SU-DHL-6 (cell line): Measurements from ENCODE around the gene CARD11.

Source experiments
- EZH2phosphoT487 ChIP-seq: fragments of 200-600 bp; sonication (generic), shearing (Covaris generic); conservative IDR thresholded peaks from 2 replicates; pipeline ENCODE4 v1.6.1; 2018; ENCODE audit warnings: mild to moderate bottlenecking, antibody characterized with exemption, low read length, moderate library complexity, mixed read lengths
- TF ChIP-seq, protein P1 (sequence below): fragments of 200-600 bp; sonication (generic); IDR thresholded peaks from one replicate; pipeline ENCODE4 v1.5.1; 2017; ENCODE audit warnings: antibody characterized with exemption, mild to moderate bottlenecking, low read length, moderate library complexity; ENCODE audit not compliant: insufficient read depth, poor library complexity, severe bottlenecking

DNA sequence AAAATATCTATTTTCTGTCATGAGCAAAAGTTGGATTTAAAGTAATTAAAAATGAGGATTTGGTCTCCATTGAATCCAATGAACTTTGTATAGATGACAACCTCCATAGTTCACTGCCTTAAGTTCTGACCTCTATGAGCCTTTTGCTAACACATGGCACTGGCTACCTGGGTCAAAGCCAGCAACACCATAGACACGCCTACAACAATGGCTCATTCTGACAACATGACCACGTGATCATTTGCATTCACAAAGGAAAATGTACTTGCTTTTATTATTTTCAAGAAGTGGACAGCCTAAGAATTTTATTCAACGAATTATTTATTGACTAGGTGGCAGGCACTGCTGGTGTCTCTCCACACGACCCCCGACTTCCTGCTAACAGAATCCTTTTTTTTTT, 90.6 kb downstream of the CARD11 start:
- TF ChIP-seq, protein P1, sequence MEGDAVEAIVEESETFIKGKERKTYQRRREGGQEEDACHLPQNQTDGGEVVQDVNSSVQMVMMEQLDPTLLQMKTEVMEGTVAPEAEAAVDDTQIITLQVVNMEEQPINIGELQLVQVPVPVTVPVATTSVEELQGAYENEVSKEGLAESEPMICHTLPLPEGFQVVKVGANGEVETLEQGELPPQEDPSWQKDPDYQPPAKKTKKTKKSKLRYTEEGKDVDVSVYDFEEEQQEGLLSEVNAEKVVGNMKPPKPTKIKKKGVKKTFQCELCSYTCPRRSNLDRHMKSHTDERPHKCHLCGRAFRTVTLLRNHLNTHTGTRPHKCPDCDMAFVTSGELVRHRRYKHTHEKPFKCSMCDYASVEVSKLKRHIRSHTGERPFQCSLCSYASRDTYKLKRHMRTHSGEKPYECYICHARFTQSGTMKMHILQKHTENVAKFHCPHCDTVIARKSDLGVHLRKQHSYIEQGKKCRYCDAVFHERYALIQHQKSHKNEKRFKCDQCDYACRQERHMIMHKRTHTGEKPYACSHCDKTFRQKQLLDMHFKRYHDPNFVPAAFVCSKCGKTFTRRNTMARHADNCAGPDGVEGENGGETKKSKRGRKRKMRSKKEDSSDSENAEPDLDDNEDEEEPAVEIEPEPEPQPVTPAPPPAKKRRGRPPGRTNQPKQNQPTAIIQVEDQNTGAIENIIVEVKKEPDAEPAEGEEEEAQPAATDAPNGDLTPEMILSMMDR = no peak
- no peak for TF ChIP-seq EZH2phosphoT487
